Lower lobe of right lung (tissue), 2 donors: Measurements from ENCODE around the gene CREG2. TPM values are rescaled to one million over a fixed set of nuclear protein-coding genes. Genes with fewer than 3 reads are reported as not detected.

Experiments used
- ATAC-seq, 2 donors: fragments of 200-7000 bp; cut with Tn5 transposase; one replicate each; pipeline ENCODE4 v1.9.1; 2020 to 2022; ENCODE audit warnings: mild to moderate bottlenecking in 2 of 2, moderate library complexity in 2 of 2
- DNase-seq: peaks from one replicate; pipeline ENCODE4 v3.0.0-alpha.2; 2020
- H3K27ac ChIP-seq: fragments of 200-600 bp; one replicate; pipeline ENCODE4 v1.8.0; 2022
- H3K27me3 ChIP-seq: fragments of 200-600 bp; one replicate; pipeline ENCODE4 v1.8.0; 2022; ENCODE audit warnings: low read depth
- H3K36me3 ChIP-seq: fragments of 200-600 bp; one replicate; pipeline ENCODE4 v1.8.0; 2022; ENCODE audit warnings: mild to moderate bottlenecking
- H3K4me1 ChIP-seq: fragments of 200-600 bp; one replicate; pipeline ENCODE4 v1.8.0; 2022
- H3K4me3 ChIP-seq: fragments of 200-600 bp; one replicate; pipeline ENCODE4 v1.8.0; 2022; ENCODE audit warnings: mild to moderate bottlenecking
- H3K9me3 ChIP-seq: fragments of 200-600 bp; one replicate; pipeline ENCODE4 v1.8.0; 2022
- intact Hi-C: fragments of 100-400 bp; cut with DNase I; formaldehyde crosslinking; loops from one replicate; pipeline ENCODE4 v1.11.0; 2022
- microRNA-seq: library from miRNA; unstranded; fragments of <30 nt; microRNA quantifications from one replicate; pipeline ENCODE4 v1.2.0, GENCODE V29; 2020; ENCODE audit warnings: borderline number of aligned reads
- total RNA-seq: library from RNA; stranded (reverse); fragmentation: NEBNext Ultra II Directional; extraction: Animal tissue kit (Norgen Biotek cat#: 25700); gene quantifications from one replicate; pipeline ENCODE4 v1.2.1, GENCODE V29; 2021
- TF ChIP-seq, protein P1 (sequence below): fragments of 200-600 bp; IDR thresholded peaks from one replicate; pipeline ENCODE4 v1.8.0; 2022; ENCODE audit warnings: antibody characterized with exemption, mild to moderate bottlenecking
- donor health status: DM: no; HTN: yes; CAD: no; lungs with severe emphysema.

CREG2 gene
- total RNA-seq, 1 donor from 2014 or later: not detected

DNA sequence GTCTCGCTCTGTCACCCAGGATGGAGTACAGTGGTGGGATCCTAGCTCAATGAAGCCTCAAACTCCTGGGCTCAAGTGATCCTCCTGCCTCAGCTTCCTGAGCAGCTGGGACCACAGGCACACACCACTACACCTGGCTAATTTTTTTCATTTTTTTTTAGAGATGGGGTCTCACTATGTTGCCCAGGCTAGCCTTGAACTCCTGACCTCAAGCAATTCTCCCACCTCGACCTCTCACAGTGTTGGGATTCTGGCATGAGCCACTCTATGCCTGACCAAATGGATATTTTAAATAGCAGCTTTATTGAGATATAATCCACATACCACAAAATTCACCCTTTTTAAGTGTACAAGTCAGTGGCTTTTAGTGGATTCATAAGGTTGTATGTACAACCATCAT, 89.9 kb downstream of the CREG2 start:
- no peak for DNase-seq
- intact Hi-C loops: no loop called here
- no peaks in the 10 kb centered on the region for H3K9me3 ChIP-seq
- H3K27ac ChIP-seq: no peak overlapping the region
- H3K36me3 ChIP-seq: peaks cover 40% of the 10 kb centered on the region
- no peaks in the 10 kb centered on the region for H3K27me3 ChIP-seq
- TF ChIP-seq, protein P1, sequence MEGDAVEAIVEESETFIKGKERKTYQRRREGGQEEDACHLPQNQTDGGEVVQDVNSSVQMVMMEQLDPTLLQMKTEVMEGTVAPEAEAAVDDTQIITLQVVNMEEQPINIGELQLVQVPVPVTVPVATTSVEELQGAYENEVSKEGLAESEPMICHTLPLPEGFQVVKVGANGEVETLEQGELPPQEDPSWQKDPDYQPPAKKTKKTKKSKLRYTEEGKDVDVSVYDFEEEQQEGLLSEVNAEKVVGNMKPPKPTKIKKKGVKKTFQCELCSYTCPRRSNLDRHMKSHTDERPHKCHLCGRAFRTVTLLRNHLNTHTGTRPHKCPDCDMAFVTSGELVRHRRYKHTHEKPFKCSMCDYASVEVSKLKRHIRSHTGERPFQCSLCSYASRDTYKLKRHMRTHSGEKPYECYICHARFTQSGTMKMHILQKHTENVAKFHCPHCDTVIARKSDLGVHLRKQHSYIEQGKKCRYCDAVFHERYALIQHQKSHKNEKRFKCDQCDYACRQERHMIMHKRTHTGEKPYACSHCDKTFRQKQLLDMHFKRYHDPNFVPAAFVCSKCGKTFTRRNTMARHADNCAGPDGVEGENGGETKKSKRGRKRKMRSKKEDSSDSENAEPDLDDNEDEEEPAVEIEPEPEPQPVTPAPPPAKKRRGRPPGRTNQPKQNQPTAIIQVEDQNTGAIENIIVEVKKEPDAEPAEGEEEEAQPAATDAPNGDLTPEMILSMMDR: no peak
- no peak for ATAC-seq
- peaks cover 61% of the 10 kb centered on the region for H3K4me1 ChIP-seq
- H3K4me3 ChIP-seq: no peak overlapping the region

GRCh38 chr2:101296371-101296770, 90.9 kb downstream of the CREG2 start:
- DNase-seq (no peak), ATAC-seq (no peak)
- no peaks in the 10 kb centered on the region for H3K9me3 ChIP-seq
- H3K4me3 ChIP-seq: no peak overlapping the region
- TF ChIP-seq, protein P1: no peak
- intact Hi-C loops: no loop called here
- no peak overlapping the region for H3K27ac ChIP-seq
- H3K27me3 ChIP-seq: no peaks in the 10 kb centered on the region
- peaks cover 50% of the 10 kb centered on the region for H3K4me1 ChIP-seq
- peaks cover 47% of the 10 kb centered on the region for H3K36me3 ChIP-seq

DNA sequence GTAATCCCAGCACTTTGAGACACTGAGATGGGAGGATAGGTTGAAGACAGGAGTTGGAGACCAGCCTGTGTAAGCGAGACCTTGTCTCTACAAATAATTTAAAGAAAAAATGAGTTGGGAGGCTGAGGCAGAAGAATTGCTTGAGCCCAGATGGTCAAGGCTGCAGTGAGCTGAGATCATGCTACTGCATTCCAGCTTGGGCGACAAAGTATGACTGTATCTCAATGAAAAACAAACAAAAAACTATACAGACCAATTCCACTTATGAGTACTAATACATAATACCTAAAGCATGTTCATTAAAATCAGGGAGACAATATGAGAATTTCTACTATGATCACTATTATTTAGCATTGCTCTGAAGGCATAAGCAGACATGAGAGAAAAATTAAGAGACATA, 91.4 kb downstream of the CREG2 start:
- TF ChIP-seq, protein P1: no peak
- Histone ChIP-seq H3K4me1 (peaks cover 46% of the 10 kb centered on the region), H3K27ac (no peak overlapping the region), H3K36me3 (peaks cover 51% of the 10 kb centered on the region), H3K27me3 (no peaks in the 10 kb centered on the region), H3K4me3 (no peak overlapping the region), H3K9me3 (no peaks in the 10 kb centered on the region)
- DNase-seq (no peak), ATAC-seq (no peak)
- intact Hi-C loops: no loop called here

Small RNA genes within 50 kb of the gene (microRNA-seq; reads per million reads assigned to microRNA genes)
- not detected for gene MIR5696

Other genes with a start within 250 kb of the CREG2 start
- 30.2 TPM for gene TBC1D8, start 236.1 kb downstream of the CREG2 start, total RNA-seq
- gene CNOT11, start 134.6 kb downstream of the CREG2 start, total RNA-seq: 29.3 TPM
- 158 TPM for gene RNF149, start 78.8 kb downstream of the CREG2 start, total RNA-seq
- not detected for gene RFX8, start 87.6 kb upstream of the CREG2 start, total RNA-seq